Inferior parietal cortex (tissue), 1 donor: ENCODE measurements around the gene DGKG.

ENCODE experiments used
- DNase-seq: peaks from one replicate; pipeline ENCODE4 v3.0.0-alpha.2; 2016; ENCODE audit errors: extremely low spot score

Gene DGKG

GRCh38 chr3:186172353-186172752 is 189.7 kb downstream of the DGKG start:
- DNase-seq = no peak

- no peak for DNase-seq
Measured at GRCh38 chr3:186171521-186171920, 190.5 kb downstream of the DGKG start.

- no peak for DNase-seq
Measured at GRCh38 chr3:186170516-186170915, 191.5 kb downstream of the DGKG start.

- no peak for DNase-seq
Measured at GRCh38 chr3:186169379-186169778, 192.7 kb downstream of the DGKG start.

GRCh38 chr3:186168976-186169375 is 193.1 kb downstream of the DGKG start:
- DNase-seq = no peak

- peak; percentile 55 for DNase-seq
Measured at GRCh38 chr3:186167646-186168395, 194.2 kb downstream of the DGKG start.

- DNase-seq = no peak
Measured at GRCh38 chr3:186166491-186167288, 195.3 kb downstream of the DGKG start.

- DNase-seq = no peak
Measured at GRCh38 chr3:186166036-186166435, 196.0 kb downstream of the DGKG start.

GRCh38 chr3:186165331-186165730 is 196.7 kb downstream of the DGKG start:
- DNase-seq = no peak

GRCh38 chr3:186164696-186165095 is 197.3 kb downstream of the DGKG start:
- no peak for DNase-seq

GRCh38 chr3:186162221-186162620 is 199.8 kb downstream of the DGKG start:
- no peak for DNase-seq

GRCh38 chr3:186160691-186161243 is 201.3 kb downstream of the DGKG start:
- DNase-seq = no peak

- no peak for DNase-seq
Measured at GRCh38 chr3:186154641-186155040, 207.4 kb downstream of the DGKG start.

- no peak for DNase-seq
Measured at GRCh38 chr3:186152889-186153292, 209.1 kb downstream of the DGKG start.

- DNase-seq = no peak
Measured at GRCh38 chr3:186152361-186152798, 209.7 kb downstream of the DGKG start.

- DNase-seq = no peak
Measured at GRCh38 chr3:186151077-186151971, 210.7 kb downstream of the DGKG start.

- DNase-seq = no peak
Measured at GRCh38 chr3:186150041-186150830, 211.8 kb downstream of the DGKG start.

- DNase-seq = no peak
Measured at GRCh38 chr3:186149319-186149960, 212.6 kb downstream of the DGKG start.

GRCh38 chr3:186144257-186144656 is 217.8 kb downstream of the DGKG start:
- DNase-seq = no peak

GRCh38 chr3:186143250-186143649 is 218.8 kb downstream of the DGKG start:
- peak; percentile 67 for DNase-seq
